DOHH2 (cell line): ENCODE measurements around the gene MBTD1.
"Not testable (repeated sequence)": the region's sequence is repeated elsewhere in the genome, so short reads cannot be mapped to it uniquely, and the experiment has no call there.

Experiments used
- H3F3A ChIP-seq: fragments of 200-600 bp; sonication (generic), shearing (Covaris generic); 2 replicates; pipeline ENCODE4 v1.6.0; 2016; ENCODE audit warnings: antibody characterized with exemption, mild to moderate bottlenecking; ENCODE audit not compliant: control insufficient read depth, insufficient read depth
- H3K27ac ChIP-seq: fragments of 200-600 bp; sonication (generic); 2 replicates; pipeline ENCODE4 v1.5.1; 2014; ENCODE audit warnings: low read depth, mild to moderate bottlenecking, low read length, moderate library complexity
- H3K27me3 ChIP-seq: fragments of 200-600 bp; sonication (generic); 2 replicates; pipeline ENCODE4 v1.6.1; 2014; ENCODE audit warnings: mild to moderate bottlenecking, low read length, mixed read lengths; ENCODE audit not compliant: control insufficient read depth
- H3K36me3 ChIP-seq: fragments of 200-600 bp; sonication (generic); 2 replicates; pipeline ENCODE4 v1.6.1; 2014; ENCODE audit warnings: mild to moderate bottlenecking, low read length, moderate library complexity, mixed read lengths; ENCODE audit not compliant: control insufficient read depth
- H3K4me1 ChIP-seq: fragments of 200-600 bp; sonication (generic); 2 replicates; pipeline ENCODE4 v1.6.1; 2014; ENCODE audit warnings: mild to moderate bottlenecking, low read length, mixed read lengths; ENCODE audit not compliant: control insufficient read depth
- H3K4me2 ChIP-seq: fragments of 200-600 bp; sonication (generic); 2 replicates; pipeline ENCODE4 v1.6.0; 2014; ENCODE audit warnings: mild to moderate bottlenecking, low read length, moderate library complexity
- H3K4me3 ChIP-seq: fragments of 200-600 bp; sonication (generic); 2 replicates; pipeline ENCODE4 v1.5.1; 2014; ENCODE audit warnings: mild to moderate bottlenecking, low read length, mixed read lengths
- H3K79me2 ChIP-seq: fragments of 200-600 bp; sonication (generic); 2 replicates; pipeline ENCODE4 v1.6.1; 2014; ENCODE audit warnings: mild to moderate bottlenecking, low read length, mixed read lengths; ENCODE audit not compliant: control insufficient read depth
- H3K9me2 ChIP-seq: fragments of 200-600 bp; sonication (generic); replicated peaks from 2 replicates; pipeline ENCODE4 v1.6.1; 2014; ENCODE audit warnings: mild to moderate bottlenecking, low read length, mixed read lengths; ENCODE audit not compliant: control insufficient read depth
- H3K9me3 ChIP-seq: fragments of 200-600 bp; sonication (generic); 2 replicates; pipeline ENCODE4 v1.6.1; 2014; ENCODE audit warnings: antibody characterized with exemption, low read length, mixed read lengths; ENCODE audit not compliant: control insufficient read depth, insufficient read depth
- H4K20me1 ChIP-seq: fragments of 200-600 bp; sonication (generic); 2 replicates; pipeline ENCODE4 v1.6.0; 2014; ENCODE audit warnings: low read depth, mild to moderate bottlenecking, antibody characterized with exemption, low read length, moderate library complexity; ENCODE audit not compliant: control insufficient read depth, insufficient read depth
- CTCF ChIP-seq: fragments of 200-600 bp; sonication (generic); IDR thresholded peaks from one replicate; pipeline ENCODE4 v1.5.1; 2014; ENCODE audit warnings: antibody characterized with exemption, mild to moderate bottlenecking, low read depth, low read length; ENCODE audit not compliant: poor library complexity, severe bottlenecking
- EZH2phosphoT487 ChIP-seq: fragments of 200-600 bp; sonication (generic); IDR thresholded peaks from 2 replicates; pipeline ENCODE4 v1.6.1; 2017; ENCODE audit warnings: borderline replicate concordance, mild to moderate bottlenecking, antibody characterized with exemption, low read length, moderate library complexity, mixed read lengths

MBTD1 gene

DNA sequence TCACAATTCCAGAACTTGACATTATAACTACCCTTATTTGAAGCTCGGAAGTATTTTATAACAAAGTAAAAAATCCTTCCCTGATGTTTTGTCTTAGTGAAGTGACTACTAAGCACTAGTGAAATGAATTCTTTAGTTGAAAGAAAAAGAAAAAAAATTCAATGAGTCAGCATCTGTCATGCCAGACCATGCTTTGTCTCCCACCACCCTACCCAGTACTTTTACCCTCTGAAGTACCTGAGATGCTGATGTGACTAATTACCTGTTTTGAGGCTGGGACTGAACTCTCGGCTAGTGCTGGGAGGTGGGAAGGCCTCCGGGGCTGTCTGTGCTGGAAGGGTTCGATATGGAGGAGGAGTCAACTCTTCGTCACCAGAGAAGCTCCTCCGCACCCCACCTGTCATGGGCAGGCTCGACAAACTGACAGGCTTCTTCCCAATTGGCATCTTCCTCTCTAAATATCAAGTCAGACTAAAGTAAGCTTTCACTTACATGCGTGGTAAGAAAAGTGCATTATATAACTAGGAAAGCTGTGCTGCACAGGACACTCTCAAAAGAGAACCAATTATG, 74.0 kb downstream of the MBTD1 start:
- H3K4me3 ChIP-seq, result no peak overlapping the region
- no peaks in the 10 kb centered on the region for H3K79me2 ChIP-seq
- no peak overlapping the region for H3K4me2 ChIP-seq
- no peaks in the 10 kb centered on the region for H3K27me3 ChIP-seq
- no peak for TF ChIP-seq EZH2phosphoT487
- TF ChIP-seq CTCF, result no peak
- peaks cover 6% of the 10 kb centered on the region for H3K4me1 ChIP-seq
- no peaks in the 10 kb centered on the region for H4K20me1 ChIP-seq
- H3K9me3 ChIP-seq, result no peaks in the 10 kb centered on the region
- H3K27ac ChIP-seq, result no peak overlapping the region
- peaks cover 6% of the 10 kb centered on the region for H3F3A ChIP-seq
- H3K36me3 ChIP-seq, result peaks cover 69% of the 10 kb centered on the region
- no peaks in the 10 kb centered on the region for H3K9me2 ChIP-seq

GRCh38 chr17:51184124-51184523, 75.7 kb downstream of the MBTD1 start:
- Histone ChIP-seq H3K4me3 (no peak overlapping the region), H3K27ac (no peak overlapping the region), H3K27me3 (no peaks in the 10 kb centered on the region), H3K9me2 (no peaks in the 10 kb centered on the region), H3K4me1 (peaks cover 6% of the 10 kb centered on the region), H3K4me2 (no peak overlapping the region), H3K36me3 (peaks cover 65% of the 10 kb centered on the region), H3K79me2 (no peaks in the 10 kb centered on the region), H4K20me1 (no peaks in the 10 kb centered on the region), H3F3A (peaks cover 7% of the 10 kb centered on the region), H3K9me3 (no peaks in the 10 kb centered on the region)
- TF ChIP-seq CTCF (no peak), EZH2phosphoT487 (no peak)

GRCh38 chr17:51180486-51180885, 79.4 kb downstream of the MBTD1 start:
- Histone ChIP-seq H3K27me3 (no peaks in the 10 kb centered on the region), H3F3A (peaks cover 14% of the 10 kb centered on the region), H3K4me1 (peaks cover 6% of the 10 kb centered on the region), H3K4me3 (no peak overlapping the region), H4K20me1 (no peaks in the 10 kb centered on the region), H3K9me2 (no peaks in the 10 kb centered on the region), H3K9me3 (no peaks in the 10 kb centered on the region), H3K4me2 (no peak overlapping the region), H3K27ac (no peak overlapping the region), H3K36me3 (peaks cover 48% of the 10 kb centered on the region), H3K79me2 (no peaks in the 10 kb centered on the region)
- no peak for TF ChIP-seq CTCF
- no peak for TF ChIP-seq EZH2phosphoT487

DNA sequence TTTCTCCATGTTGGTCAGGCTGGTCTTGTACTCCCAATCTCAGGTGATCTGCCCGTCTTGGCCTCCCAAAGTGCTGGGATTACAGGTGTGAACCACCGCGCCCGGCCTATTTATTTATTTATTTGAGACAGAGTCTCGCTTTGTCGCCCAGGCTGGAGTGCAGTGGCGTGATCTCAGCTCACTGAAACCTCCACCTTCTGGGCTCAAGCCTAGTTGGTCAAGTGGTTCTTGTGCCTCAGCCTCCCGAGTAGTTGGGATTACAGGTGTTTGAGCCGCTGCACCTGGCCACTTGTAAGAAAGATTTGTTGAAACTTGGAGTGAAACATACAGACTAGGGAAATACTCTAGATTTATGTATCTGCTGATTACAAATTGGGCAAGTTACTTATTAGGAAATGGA, 87.8 kb downstream of the MBTD1 start:
- not testable (repeated sequence) for H3K27ac ChIP-seq, H3K9me2 ChIP-seq, H3K27me3 ChIP-seq, H3K9me3 ChIP-seq, H3K4me3 ChIP-seq, H3K4me1 ChIP-seq, H4K20me1 ChIP-seq, H3K4me2 ChIP-seq
- H3F3A ChIP-seq, result peaks cover 25% of the 10 kb centered on the region
- H3K79me2 ChIP-seq, result peaks cover 23% of the 10 kb centered on the region
- H3K36me3 ChIP-seq, result peaks cover 64% of the 10 kb centered on the region
